OCI-LY3 (cell line): ENCODE results near the gene TNFRSF9.
"Not testable (repeated sequence)": the region's sequence is repeated elsewhere in the genome, so short reads cannot be mapped to it uniquely, and the experiment has no call there.

Experiments used
- H2AFZ ChIP-seq: fragments of 200-600, 300-600 bp; shearing (Covaris generic); 2 replicates; pipeline ENCODE4 v1.6.0; 2014; ENCODE audit warnings: antibody characterized with exemption, low read depth, low read length
- H3K27ac ChIP-seq: fragments of 200-600, 300-600 bp; sonication (generic); 2 replicates; pipeline ENCODE4 v1.5.1; 2014; ENCODE audit warnings: mild to moderate bottlenecking, low read length, moderate library complexity, mixed read lengths
- H3K27me3 ChIP-seq: fragments of 200-600, 300-600 bp; sonication (generic); 2 replicates; pipeline ENCODE4 v1.6.1; 2014; ENCODE audit warnings: low read depth, low read length, mixed read lengths
- H3K36me3 ChIP-seq: fragments of 200-600, 300-600 bp; sonication (generic); replicated peaks from 2 replicates; pipeline ENCODE3; 2014; ENCODE audit warnings: low read depth, low read length, mixed read lengths
- H3K4me1 ChIP-seq: fragments of 300-600, 200-600 bp; sonication (generic); 2 replicates; pipeline ENCODE4 v1.6.1; 2014; ENCODE audit warnings: low read length, mixed read lengths
- H3K4me2 ChIP-seq: fragments of 200-600, 300-600 bp; sonication (generic); 2 replicates; pipeline ENCODE4 v1.6.1; 2014; ENCODE audit warnings: low read length, mixed read lengths
- H3K4me3 ChIP-seq: fragments of 300-600, 200-600 bp; sonication (generic); 2 replicates; pipeline ENCODE4 v1.5.1; 2014; ENCODE audit warnings: antibody characterized with exemption, mild to moderate bottlenecking, low read length, moderate library complexity
- H3K79me2 ChIP-seq: fragments of 300-600, 200-600 bp; shearing (Covaris generic); 2 replicates; pipeline ENCODE4 v1.6.1; 2014; ENCODE audit warnings: mild to moderate bottlenecking, low read length, mixed read lengths
- H3K9ac ChIP-seq: fragments of 300-600, 200-600 bp; shearing (Covaris generic); 2 replicates; pipeline ENCODE4 v1.6.0; 2014; ENCODE audit warnings: mild to moderate bottlenecking, low read length, moderate library complexity
- H3K9me3 ChIP-seq: fragments of 200-600, 300-600 bp; shearing (Covaris generic); 2 replicates; pipeline ENCODE4 v1.6.1; 2014; ENCODE audit warnings: low read length, mixed read lengths; ENCODE audit not compliant: insufficient read depth
- H4K20me1 ChIP-seq: fragments of 200-600, 300-600 bp; sonication (generic); 2 replicates; pipeline ENCODE4 v1.6.1; 2016; ENCODE audit warnings: low read length, mixed read lengths; ENCODE audit not compliant: insufficient read depth
- CTCF ChIP-seq: fragments of 200-600, 300-600 bp; sonication (generic); IDR thresholded peaks from 2 replicates; pipeline ENCODE4 v1.5.1; 2014; ENCODE audit warnings: antibody characterized with exemption, low read length, low read depth
- EZH2phosphoT487 ChIP-seq: fragments of 200-600 bp; shearing (Covaris generic); IDR thresholded peaks from 2 replicates; pipeline ENCODE4 v1.6.1; 2018; ENCODE audit warnings: antibody characterized with exemption, mixed run types, low read depth

Gene TNFRSF9

GRCh38 chr1:7960165-7960564 lies 19.5 kb upstream of the TNFRSF9 start:
- Histone ChIP-seq H3K4me3 (peak overlapping the region; percentile 99), H3K4me1 (peaks cover 10% of the 10 kb centered on the region; the same call in 1 of the 2 replicates), H4K20me1 (no peaks in the 10 kb centered on the region), H3K4me2 (peak overlapping the region; percentile 78), H3K27ac (no peak overlapping the region), H3K9ac (no peak overlapping the region), H3K79me2 (peaks cover 44% of the 10 kb centered on the region), H3K27me3 (no peaks in the 10 kb centered on the region), H3K36me3 (peaks cover 9% of the 10 kb centered on the region), H2AFZ (no peak overlapping the region), H3K9me3 (no peaks in the 10 kb centered on the region)
- TF ChIP-seq EZH2phosphoT487 (no peak), CTCF (no peak)

GRCh38 chr1:7956218-7957032 lies 15.8 kb upstream of the TNFRSF9 start:
- H3K36me3 ChIP-seq: no peaks in the 10 kb centered on the region
- H3K27me3 ChIP-seq: no peaks in the 10 kb centered on the region
- H3K9me3 ChIP-seq: no peaks in the 10 kb centered on the region
- H2AFZ ChIP-seq: no peak overlapping the region
- no peak overlapping the region for H3K4me3 ChIP-seq
- no peak overlapping the region for H3K27ac ChIP-seq
- TF ChIP-seq CTCF: no peak
- no peaks in the 10 kb centered on the region for H4K20me1 ChIP-seq
- peaks cover 8% of the 10 kb centered on the region for H3K79me2 ChIP-seq
- no peak overlapping the region for H3K9ac ChIP-seq
- no peak overlapping the region for H3K4me2 ChIP-seq
- H3K4me1 ChIP-seq: 0 out of 2 replicates have a peak, but pooled peaks cover 6% of the 10 kb centered on the region

- H3K27ac ChIP-seq: peak overlapping the region; percentile 37
- H3K4me2 ChIP-seq: peak overlapping the region; percentile 85
- peak overlapping the region; percentile 87 for H3K4me3 ChIP-seq
- H3K9ac ChIP-seq: peak overlapping the region; percentile 78
- H3K9me3 ChIP-seq: no peaks in the 10 kb centered on the region
- no peaks in the 10 kb centered on the region for H3K36me3 ChIP-seq
- no peaks in the 10 kb centered on the region for H3K27me3 ChIP-seq
- no peaks in the 10 kb centered on the region for H4K20me1 ChIP-seq
- peak overlapping the region; percentile 88 for H2AFZ ChIP-seq
- no peaks in the 10 kb centered on the region for H3K4me1 ChIP-seq
- H3K79me2 ChIP-seq: no peaks in the 10 kb centered on the region
- TF ChIP-seq CTCF: no peak
- TF ChIP-seq EZH2phosphoT487: no peak
Measured at GRCh38 chr1:7954683-7955082, 14.0 kb upstream of the TNFRSF9 start.

GRCh38 chr1:7953850-7954609 lies 13.4 kb upstream of the TNFRSF9 start:
- TF ChIP-seq EZH2phosphoT487 (no peak), CTCF (no peak)
- Histone ChIP-seq H3K9ac (peak overlapping the region; percentile 78), H3K36me3 (no peaks in the 10 kb centered on the region), H3K4me3 (peak overlapping the region; percentile 87), H3K9me3 (no peaks in the 10 kb centered on the region), H3K27ac (peak overlapping the region; percentile 71), H4K20me1 (no peaks in the 10 kb centered on the region), H3K27me3 (no peaks in the 10 kb centered on the region), H3K4me2 (peak overlapping the region; percentile 86), H3K4me1 (no peaks in the 10 kb centered on the region), H2AFZ (peak overlapping the region; percentile 88), H3K79me2 (no peaks in the 10 kb centered on the region)

- H3K27me3 ChIP-seq, H2AFZ ChIP-seq, H4K20me1 ChIP-seq, H3K4me2 ChIP-seq, H3K36me3 ChIP-seq, H3K9ac ChIP-seq, H3K27ac ChIP-seq, H3K9me3 ChIP-seq, H3K79me2 ChIP-seq, H3K4me1 ChIP-seq, H3K4me3 ChIP-seq: not testable (repeated sequence)
Measured at GRCh38 chr1:7952791-7953190, 12.2 kb upstream of the TNFRSF9 start.
